K562 (cell line): ENCODE measurements around the gene UNC93B1. TPM values are rescaled to one million over a fixed set of nuclear protein-coding genes. Genes with fewer than 3 reads are reported as not detected.

Experiments used
- ARID2 ChIP-seq: fragments of 450-650 bp; IDR thresholded peaks from 2 replicates; pipeline ENCODE4 v1.6.1; 2017; ENCODE audit warnings: antibody characterized with exemption, mild to moderate bottlenecking
- ATF1 ChIP-seq, 2 experiments: fragments of 450-650 bp in 1 of 2; IDR thresholded peaks; 2 replicates each; pipeline ENCODE4 v1.6.1; 2016; ENCODE audit warnings: missing compliant biosample characterization in 1 of 2, missing genetic modification characterization in 1 of 2
- DACH1 ChIP-seq: fragments of 450-650 bp; IDR thresholded peaks from 2 replicates; pipeline ENCODE4 v1.6.1; 2018; ENCODE audit not compliant: partially characterized antibody
- HNRNPUL1 ChIP-seq: fragments of 200-400 bp; formaldehyde crosslinking; IDR thresholded peaks from 2 replicates; pipeline ENCODE4 v1.6.1; 2017; ENCODE audit warnings: low read length
- L3MBTL2 ChIP-seq: fragments of 450-650 bp; IDR thresholded peaks from 2 replicates; pipeline ENCODE4 v1.6.1; 2016; ENCODE audit warnings: mild to moderate bottlenecking, moderate library complexity
- MEF2D ChIP-seq: conservative IDR thresholded peaks from 2 replicates; pipeline ENCODE4 v1.6.1; 2016; ENCODE audit warnings: low read depth, missing genetic modification characterization, missing compliant biosample characterization
- MYC ChIP-seq, 2 experiments: fragments of 250-450 bp in 1 of 2; sonication (Bioruptor Pico) in 1 of 2; IDR thresholded peaks; 2 replicates each; pipeline versions ENCODE4 v1.5.1 to v1.6.1; 2012 to 2021; ENCODE audit warnings: low read depth in 2 of 2, borderline replicate concordance in 1 of 2, improper control_type of control experiment in 1 of 2, low read length in 1 of 2, mild to moderate bottlenecking in 1 of 2, moderate library complexity in 1 of 2
- RBFOX2 ChIP-seq: fragments of 200-400 bp; formaldehyde crosslinking; IDR thresholded peaks from 2 replicates; pipeline ENCODE4 v1.6.1; 2017; ENCODE audit warnings: low read depth, mild to moderate bottlenecking, low read length, moderate library complexity
- RBM39 ChIP-seq: fragments of 200-400 bp; formaldehyde crosslinking; optimal IDR thresholded peaks from 2 replicates; pipeline ENCODE3; 2018; ENCODE audit warnings: low read depth, low read length
- SMARCA4 ChIP-seq: fragments of 450-650 bp; IDR thresholded peaks from 2 replicates; pipeline ENCODE4 v1.6.1; 2016
- SMARCE1 ChIP-seq: fragments of 450-650 bp; IDR thresholded peaks from 2 replicates; pipeline ENCODE4 v1.7.1; 2016; ENCODE audit warnings: mild to moderate bottlenecking
- SUPT5H ChIP-seq: fragments of 450-650 bp; IDR thresholded peaks from 2 replicates; pipeline ENCODE4 v1.6.1; 2016
- ZC3H11A ChIP-seq: IDR thresholded peaks from 2 replicates; pipeline ENCODE4 v1.6.1; 2012; ENCODE audit warnings: low read depth, low read length, improper control_type of control experiment
- ZKSCAN1 ChIP-seq: fragments of 150-350 bp; IDR thresholded peaks from 2 replicates; pipeline ENCODE4 v1.6.1; 2016; ENCODE audit warnings: low read depth, low read length
- ZNF224 ChIP-seq: sonication (generic); formaldehyde crosslinking; IDR thresholded peaks from 2 replicates; pipeline ENCODE4 v1.8.0; 2022; ENCODE audit warnings: mild to moderate bottlenecking, missing genetic modification reagents
- ZNF324 ChIP-seq: fragments of 250-450 bp; sonication (Bioruptor Pico); IDR thresholded peaks from 2 replicates; pipeline ENCODE4 v1.4.0; 2020; ENCODE audit warnings: mild to moderate bottlenecking
- ZNF785 ChIP-seq: fragments of 250-450 bp; sonication (Bioruptor Pico); IDR thresholded peaks from 2 replicates; pipeline ENCODE4 v1.4.0; 2020; ENCODE audit warnings: mild to moderate bottlenecking
- polyA plus RNA-seq, 8 experiments: library from polyadenylated mRNA; depleted of rRNA in 4 of 8; stranded (reverse) in 5 of 8; unstranded in 3 of 8; fragments of >200 nt; fragmentation: Nextera tagmentation in 2 of 8; fragmentation: Illumina TruSeq in 1 of 8; extraction: Ambion mirVana in 2 of 8; extraction: Trizol in 1 of 8; gene quantifications; 2 replicates each; pipeline versions ENCODE4 v1.2.1 to v1.2.3, GENCODE V29; 2011 to 2014; ENCODE audit warnings: inconsistent platforms in 1 of 8, missing spikeins in 1 of 8
- total RNA-seq, 7 experiments: library from RNA; depleted of rRNA in 6 of 7; stranded (reverse); fragments of >200 nt in 6 of 7; fragmentation: Illumina TruSeq in 2 of 7; extraction: Trizol in 2 of 7; gene quantifications; 2 replicates each; pipeline versions ENCODE4 v1.2.1 to v1.2.3, GENCODE V29; 2011 to 2021; ENCODE audit warnings: low replicate concordance in 1 of 7
- TF ChIP-seq, protein P1 (sequence below), 2 experiments: fragments of 450-650 bp; IDR thresholded peaks; 2 replicates each; pipeline ENCODE4 v1.6.1; 2018; ENCODE audit warnings: mild to moderate bottlenecking in 2 of 2, low read depth in 1 of 2; ENCODE audit not compliant: partially characterized antibody in 2 of 2
- TF ChIP-seq, protein P2 (sequence below): fragments of 450-650 bp; IDR thresholded peaks from one replicate; pipeline ENCODE4 v1.6.1; 2018; ENCODE audit warnings: mild to moderate bottlenecking, moderate library complexity; ENCODE audit not compliant: partially characterized antibody
- TF ChIP-seq, protein P3 (sequence below), 2 experiments: fragments of 450-650 bp; IDR thresholded peaks; 2 replicates each; pipeline ENCODE4 v1.6.1; 2016

The UNC93B1 gene
- total and polyA plus RNA-seq, 9 of the 15 experiments (the other 6 are each of a cell fraction or from before 2014, with no cell fraction given): 0.10 to 13.6 (median 6.5) TPM

DNA sequence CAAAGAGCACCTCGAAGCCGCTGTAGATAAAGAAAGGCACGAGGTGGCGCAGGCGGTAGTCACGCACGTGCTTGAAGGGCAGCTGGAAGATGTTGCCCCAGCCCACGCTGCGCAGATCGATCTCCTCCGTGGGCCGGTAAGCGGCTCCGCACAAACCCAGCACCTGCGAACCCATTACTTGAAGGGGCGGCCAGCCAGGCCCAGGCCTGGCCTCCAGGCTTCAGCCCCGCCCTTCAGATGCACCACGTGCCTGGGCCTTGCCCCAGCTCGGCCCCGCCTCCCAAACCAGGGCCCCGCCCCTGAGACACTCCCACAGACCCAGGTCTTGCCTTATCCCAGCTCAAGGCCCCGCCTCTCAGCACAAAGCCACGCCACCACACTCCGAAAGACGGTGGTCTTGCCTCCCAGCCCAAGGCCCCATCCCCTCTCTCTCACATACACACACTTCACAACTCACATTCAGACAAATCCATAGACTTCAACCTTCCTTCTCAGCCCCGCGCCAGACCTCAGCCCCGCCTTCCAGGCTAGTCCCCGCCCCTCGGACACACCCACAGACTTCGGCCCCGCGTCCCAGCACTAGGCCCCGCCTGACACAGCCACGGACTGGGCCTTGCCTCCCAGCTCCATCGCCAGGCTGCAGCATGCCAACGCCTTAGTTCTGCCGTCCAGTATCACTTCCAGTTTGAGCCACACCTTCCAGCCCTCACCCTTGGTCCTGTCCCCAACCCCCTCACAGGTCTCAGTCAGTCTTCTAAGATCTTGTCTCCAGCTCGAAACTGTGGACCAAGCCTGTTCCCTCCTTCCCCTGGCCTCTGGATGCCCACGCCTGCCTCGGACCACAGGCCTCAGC, 7.0 kb downstream of the UNC93B1 start (continued):
- TF ChIP-seq, protein P1, sequence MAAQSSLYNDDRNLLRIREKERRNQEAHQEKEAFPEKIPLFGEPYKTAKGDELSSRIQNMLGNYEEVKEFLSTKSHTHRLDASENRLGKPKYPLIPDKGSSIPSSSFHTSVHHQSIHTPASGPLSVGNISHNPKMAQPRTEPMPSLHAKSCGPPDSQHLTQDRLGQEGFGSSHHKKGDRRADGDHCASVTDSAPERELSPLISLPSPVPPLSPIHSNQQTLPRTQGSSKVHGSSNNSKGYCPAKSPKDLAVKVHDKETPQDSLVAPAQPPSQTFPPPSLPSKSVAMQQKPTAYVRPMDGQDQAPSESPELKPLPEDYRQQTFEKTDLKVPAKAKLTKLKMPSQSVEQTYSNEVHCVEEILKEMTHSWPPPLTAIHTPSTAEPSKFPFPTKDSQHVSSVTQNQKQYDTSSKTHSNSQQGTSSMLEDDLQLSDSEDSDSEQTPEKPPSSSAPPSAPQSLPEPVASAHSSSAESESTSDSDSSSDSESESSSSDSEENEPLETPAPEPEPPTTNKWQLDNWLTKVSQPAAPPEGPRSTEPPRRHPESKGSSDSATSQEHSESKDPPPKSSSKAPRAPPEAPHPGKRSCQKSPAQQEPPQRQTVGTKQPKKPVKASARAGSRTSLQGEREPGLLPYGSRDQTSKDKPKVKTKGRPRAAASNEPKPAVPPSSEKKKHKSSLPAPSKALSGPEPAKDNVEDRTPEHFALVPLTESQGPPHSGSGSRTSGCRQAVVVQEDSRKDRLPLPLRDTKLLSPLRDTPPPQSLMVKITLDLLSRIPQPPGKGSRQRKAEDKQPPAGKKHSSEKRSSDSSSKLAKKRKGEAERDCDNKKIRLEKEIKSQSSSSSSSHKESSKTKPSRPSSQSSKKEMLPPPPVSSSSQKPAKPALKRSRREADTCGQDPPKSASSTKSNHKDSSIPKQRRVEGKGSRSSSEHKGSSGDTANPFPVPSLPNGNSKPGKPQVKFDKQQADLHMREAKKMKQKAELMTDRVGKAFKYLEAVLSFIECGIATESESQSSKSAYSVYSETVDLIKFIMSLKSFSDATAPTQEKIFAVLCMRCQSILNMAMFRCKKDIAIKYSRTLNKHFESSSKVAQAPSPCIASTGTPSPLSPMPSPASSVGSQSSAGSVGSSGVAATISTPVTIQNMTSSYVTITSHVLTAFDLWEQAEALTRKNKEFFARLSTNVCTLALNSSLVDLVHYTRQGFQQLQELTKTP (IDR thresholded peaks at IDR 0.05; ENCODE audit: low read depth in 1 of 2, partially characterized antibody in 2 of 2): peak in 1 of 2 experiments; percentile 77
- TF ChIP-seq ARID2 (no peak), DACH1 (no peak), ZC3H11A (no peak), HNRNPUL1 (no peak), ZNF785 (CRISPR knock-in tag) (no peak), RBFOX2 (peak; percentile 34; the same call in 1 of the 2 replicates), MEF2D (tag) (no peak), ZKSCAN1 (0 out of 2 replicates have a peak, but pooled peaks have one; percentile 2), SMARCE1 (0 out of 2 replicates have a peak, but pooled peaks have one; percentile 45), ATF1 (CRISPR knock-in tag; IDR thresholded peaks at IDR 0.05) (no peak), ATF1 (tag; IDR thresholded peaks at IDR 0.05) (peak; percentile 35; the same call in 1 of the 2 replicates), SMARCA4 (no peak), MYC (IDR thresholded peaks at IDR 0.05; ENCODE audit: low read depth, low read length) (peak; percentile 72), MYC (CRISPR knock-in tag; IDR thresholded peaks at IDR 0.05; ENCODE audit: borderline replicate concordance, low read depth) (peak; percentile 91), ZNF224 (CRISPR knock-in tag) (no peak), L3MBTL2 (peak; percentile 96), RBM39 (no peak), ZNF324 (no peak), SUPT5H (peak; percentile 56)
- TF ChIP-seq, protein P2, sequence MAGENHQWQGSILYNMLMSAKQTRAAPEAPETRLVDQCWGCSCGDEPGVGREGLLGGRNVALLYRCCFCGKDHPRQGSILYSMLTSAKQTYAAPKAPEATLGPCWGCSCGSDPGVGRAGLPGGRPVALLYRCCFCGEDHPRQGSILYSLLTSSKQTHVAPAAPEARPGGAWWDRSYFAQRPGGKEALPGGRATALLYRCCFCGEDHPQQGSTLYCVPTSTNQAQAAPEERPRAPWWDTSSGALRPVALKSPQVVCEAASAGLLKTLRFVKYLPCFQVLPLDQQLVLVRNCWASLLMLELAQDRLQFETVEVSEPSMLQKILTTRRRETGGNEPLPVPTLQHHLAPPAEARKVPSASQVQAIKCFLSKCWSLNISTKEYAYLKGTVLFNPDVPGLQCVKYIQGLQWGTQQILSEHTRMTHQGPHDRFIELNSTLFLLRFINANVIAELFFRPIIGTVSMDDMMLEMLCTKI: no peak
- TF ChIP-seq, protein P3, sequence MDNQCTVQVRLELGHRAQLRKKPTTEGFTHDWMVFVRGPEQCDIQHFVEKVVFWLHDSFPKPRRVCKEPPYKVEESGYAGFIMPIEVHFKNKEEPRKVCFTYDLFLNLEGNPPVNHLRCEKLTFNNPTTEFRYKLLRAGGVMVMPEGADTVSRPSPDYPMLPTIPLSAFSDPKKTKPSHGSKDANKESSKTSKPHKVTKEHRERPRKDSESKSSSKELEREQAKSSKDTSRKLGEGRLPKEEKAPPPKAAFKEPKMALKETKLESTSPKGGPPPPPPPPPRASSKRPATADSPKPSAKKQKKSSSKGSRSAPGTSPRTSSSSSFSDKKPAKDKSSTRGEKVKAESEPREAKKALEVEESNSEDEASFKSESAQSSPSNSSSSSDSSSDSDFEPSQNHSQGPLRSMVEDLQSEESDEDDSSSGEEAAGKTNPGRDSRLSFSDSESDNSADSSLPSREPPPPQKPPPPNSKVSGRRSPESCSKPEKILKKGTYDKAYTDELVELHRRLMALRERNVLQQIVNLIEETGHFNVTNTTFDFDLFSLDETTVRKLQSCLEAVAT (IDR thresholded peaks at IDR 0.05): no peak
